Progenitor cell of endocrine pancreas (in vitro differentiated cells): ENCODE data around the gene TARDBP. TPM values are rescaled to one million over a fixed set of nuclear protein-coding genes. Genes with fewer than 3 reads are reported as not detected.
"Not testable (repeated sequence)": the region's sequence is repeated elsewhere in the genome, so short reads cannot be mapped to it uniquely, and the experiment has no call there.

Source experiments
- DNase-seq: peaks from one replicate; pipeline ENCODE4 v3.0.0; 2021; ENCODE audit warnings: low spot score; ENCODE audit not compliant: unreplicated experiment
- H3K27ac Mint-ChIP-seq: 2 replicates; pipeline ENCODE4 v1.8.0; 2021; ENCODE audit warnings: mild to moderate bottlenecking, moderate library complexity, mixed read lengths
- H3K27me3 Mint-ChIP-seq: 2 replicates; pipeline ENCODE4 v1.8.0; 2021; ENCODE audit warnings: mixed read lengths
- H3K36me3 Mint-ChIP-seq: 2 replicates; pipeline ENCODE4 v1.8.0; 2022; ENCODE audit warnings: mixed read lengths; ENCODE audit not compliant: insufficient read depth
- H3K4me1 Mint-ChIP-seq: 2 replicates; pipeline ENCODE4 v1.8.0; 2021; ENCODE audit warnings: low read depth, mixed read lengths
- H3K4me3 Mint-ChIP-seq: 2 replicates; pipeline ENCODE4 v1.8.0; 2021; ENCODE audit warnings: low read depth, mild to moderate bottlenecking, moderate library complexity, mixed read lengths
- H3K9me3 Mint-ChIP-seq: 2 replicates; pipeline ENCODE4 v1.8.0; 2021; ENCODE audit warnings: low read depth, mixed read lengths
- CTCF ChIP-seq: fragments of 200-600 bp; sonication (generic); IDR thresholded peaks from one replicate; pipeline ENCODE4 v1.5.0; 2021; ENCODE audit warnings: antibody characterized with exemption, mild to moderate bottlenecking; ENCODE audit not compliant: unreplicated experiment
- total RNA-seq: library from RNA; stranded (reverse); gene quantifications from 2 replicates; pipeline ENCODE4 v1.2.1, GENCODE V29; 2021

TARDBP gene
- total RNA-seq, 1 donor from 2014 or later = 197 TPM

- Mint-ChIP-seq H3K36me3 (peaks cover 13% of the 10 kb centered on the region), H3K27ac (peak overlapping the region; percentile 95), H3K4me1 (peaks cover 10% of the 10 kb centered on the region), H3K4me3 (peak overlapping the region; percentile 92), H3K9me3 (no peaks in the 10 kb centered on the region), H3K27me3 (no peaks in the 10 kb centered on the region)
- peak; percentile 39 for DNase-seq
- TF ChIP-seq CTCF = no peak
These were observed 46.9 kb downstream of the TARDBP start for GRCh38 chr1:11059155-11059967.

GRCh38 chr1:11059968-11060830, 47.7 kb downstream of the TARDBP start, which contains the start of gene SRM:
Gene SRM (minus strand): TSS chr1:11060018. CDS start chr1:11059943, 75 bp downstream.
- TF ChIP-seq CTCF = peak; percentile 60
- Mint-ChIP-seq H3K4me1 (peaks cover 10% of the 10 kb centered on the region), H3K36me3 (peaks cover 15% of the 10 kb centered on the region), H3K4me3 (peak within 1 kb of the TSS; percentile 92), H3K27me3 (no peaks in the 10 kb centered on the region), H3K27ac (peak within 1 kb of the TSS; percentile 95), H3K9me3 (no peaks in the 10 kb centered on the region)
- DNase-seq = peak; percentile 84

GRCh38 chr1:11061652-11062365, 49.4 kb downstream of the TARDBP start:
- no peak for TF ChIP-seq CTCF

DNA sequence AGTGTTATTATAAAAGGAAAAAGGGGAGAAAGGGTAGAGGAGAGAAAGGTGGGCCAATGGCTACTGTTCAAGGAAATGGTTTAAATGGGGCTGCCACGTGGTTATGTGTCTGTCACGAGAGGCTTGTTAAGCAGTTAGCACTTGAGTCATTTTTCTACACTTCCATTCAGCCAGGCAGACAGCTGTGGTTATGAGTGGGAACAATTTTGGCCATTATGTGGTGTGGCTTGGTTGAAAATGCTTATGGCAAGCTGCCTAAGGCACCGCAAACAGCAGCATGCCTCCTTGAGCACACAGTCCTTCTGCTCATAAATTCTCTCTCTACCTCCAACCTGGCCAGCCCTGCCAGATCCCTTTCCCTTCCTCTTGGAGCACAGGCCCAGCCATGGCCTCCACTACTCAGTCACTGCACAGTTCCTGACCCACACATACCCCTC, 50.5 kb downstream of the TARDBP start:
- H3K36me3 Mint-ChIP-seq = peaks cover 28% of the 10 kb centered on the region
- H3K27me3 Mint-ChIP-seq = no peaks in the 10 kb centered on the region
- no peak overlapping the region for H3K27ac Mint-ChIP-seq
- DNase-seq = no peak
- no peak overlapping the region for H3K4me3 Mint-ChIP-seq
- TF ChIP-seq CTCF = no peak
- no peaks in the 10 kb centered on the region for H3K9me3 Mint-ChIP-seq
- peaks cover 10% of the 10 kb centered on the region for H3K4me1 Mint-ChIP-seq

More at GRCh38 chr1:11061652-11062365, 49.4 kb downstream of the TARDBP start:
- Mint-ChIP-seq H3K27ac (no peak overlapping the region), H3K27me3 (no peaks in the 10 kb centered on the region), H3K4me3 (peak overlapping the region; percentile 19), H3K9me3 (no peaks in the 10 kb centered on the region), H3K4me1 (peaks cover 10% of the 10 kb centered on the region), H3K36me3 (peaks cover 27% of the 10 kb centered on the region)
- DNase-seq = no peak

- DNase-seq, H3K9me3 Mint-ChIP-seq, H3K27ac Mint-ChIP-seq, H3K27me3 Mint-ChIP-seq, H3K4me3 Mint-ChIP-seq, H3K4me1 Mint-ChIP-seq: not testable (repeated sequence)
- peaks cover 31% of the 10 kb centered on the region for H3K36me3 Mint-ChIP-seq
These were observed 51.6 kb downstream of the TARDBP start for GRCh38 chr1:11063937-11064537.
